GM10266 (cell line): ENCODE measurements around the gene CLK2.
A peak's percentile ranks its signal among the peaks of the same experiment; 100 is the strongest.

Source experiments
- DNase-seq: peaks from one replicate; pipeline ENCODE4 v3.0.0; 2012; ENCODE audit errors: extremely low spot score
- CTCF ChIP-seq: IDR thresholded peaks from 2 replicates; pipeline ENCODE4 v1.5.1; 2012; ENCODE audit warnings: mild to moderate bottlenecking, low read depth; ENCODE audit not compliant: control insufficient read depth, insufficient read depth; ENCODE audit errors: missing control alignments

The CLK2 gene

DNA sequence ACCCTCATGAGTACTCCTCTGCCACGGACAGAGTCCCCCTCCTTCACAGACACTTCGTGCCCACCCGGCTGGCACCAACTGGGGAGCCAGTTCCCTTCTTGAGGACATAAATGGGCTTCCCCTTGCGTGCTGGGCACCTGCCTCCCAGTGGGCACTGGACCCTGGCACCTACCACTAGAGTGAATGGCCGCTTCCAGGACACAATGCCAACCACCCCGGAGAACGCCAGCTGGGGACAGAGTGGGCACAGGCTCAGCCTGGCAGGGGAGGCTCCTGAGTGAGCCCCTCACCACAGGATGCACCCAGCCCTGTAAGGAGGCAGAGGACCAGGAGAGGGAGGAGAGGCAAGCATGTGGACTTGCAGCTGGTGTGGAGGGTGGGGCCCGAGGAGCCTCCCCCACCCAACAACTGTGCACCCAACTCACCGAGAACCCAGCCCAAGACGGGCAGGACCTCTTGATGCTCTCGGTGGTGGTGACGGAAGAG lies 19.0 kb downstream of the CLK2 start:
- TF ChIP-seq CTCF = no peak
- peak; percentile 12 for DNase-seq

- no peak for TF ChIP-seq CTCF
- DNase-seq = peak; percentile 10
Measured at GRCh38 chr1:155253797-155254196, 19.5 kb downstream of the CLK2 start.

DNA sequence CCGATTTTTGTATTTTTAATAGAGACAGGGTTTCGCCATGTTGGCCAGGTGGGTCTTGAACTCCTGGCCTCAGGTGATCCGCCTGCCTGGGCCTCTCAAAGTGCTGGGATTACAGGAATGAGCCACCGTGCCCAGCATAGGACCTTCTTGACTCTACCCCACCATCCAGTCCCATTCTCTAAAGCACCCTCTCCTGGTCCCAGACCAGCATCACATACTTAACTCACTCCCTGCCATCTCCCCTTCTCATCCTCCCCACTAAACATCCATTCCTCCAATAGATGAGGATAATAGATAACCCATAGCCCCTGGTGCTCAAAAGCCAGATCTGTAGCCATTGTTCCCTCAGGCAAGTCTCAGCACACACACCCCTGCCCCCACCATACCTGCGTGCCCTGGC lies 20.1 kb downstream of the CLK2 start:
- DNase-seq = peak; percentile 12
- TF ChIP-seq CTCF = no peak

GRCh38 chr1:155251566-155251965 lies 21.7 kb downstream of the CLK2 start:
- TF ChIP-seq CTCF = no peak

GRCh38 chr1:155250633-155251449 lies 22.5 kb downstream of the CLK2 start:
- peak; percentile 97 for DNase-seq
- TF ChIP-seq CTCF = peak; percentile 100

More at GRCh38 chr1:155251566-155251965, 21.7 kb downstream of the CLK2 start:
- peak; percentile 5 for DNase-seq

DNA sequence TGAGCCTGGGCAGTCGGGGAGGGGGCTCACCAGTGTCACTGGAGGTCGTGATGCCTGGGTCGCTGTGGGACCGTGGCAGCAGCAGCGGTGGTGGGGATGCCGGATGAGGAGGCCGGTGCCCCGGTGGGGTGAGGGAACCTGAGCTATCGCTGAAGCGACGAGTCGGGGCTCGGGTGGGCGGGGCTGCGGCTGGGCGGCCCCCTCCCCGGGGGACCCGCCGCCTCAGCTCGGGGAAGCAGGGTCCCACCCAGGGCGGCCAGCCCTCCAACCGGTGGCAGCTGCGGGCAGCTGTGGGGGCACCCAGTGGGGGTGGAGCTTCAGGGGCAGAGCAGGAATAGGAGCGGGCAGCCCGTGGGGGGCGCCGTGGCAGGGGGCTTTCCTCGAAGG lies 23.1 kb downstream of the CLK2 start:
- DNase-seq = peak; percentile 35
- no peak for TF ChIP-seq CTCF
